Measurements from ENCODE around the gene FRYL. TPM values are rescaled to one million over a fixed set of nuclear protein-coding genes. Genes with fewer than 3 reads are reported as not detected.
"Not testable (repeated sequence)": the region's sequence is repeated elsewhere in the genome, so short reads cannot be mapped to it uniquely, and the experiment has no call there.

The FRYL gene
- total RNA-seq, result 31.8 TPM

GRCh38 chr4:48779998-48780864, at the start of gene FRYL:
Gene FRYL (minus strand): TSS chr4:48780279. CDS start chr4:48634410, 145,869 bp downstream.
- ATAC-seq, result peak; percentile 98

GRCh38 chr4:48827622-48828021, 47.5 kb upstream of the FRYL start:
- ATAC-seq, result no peak

- ATAC-seq, result not testable (repeated sequence)
These were observed 41.4 kb upstream of the FRYL start for GRCh38 chr4:48821431-48821830.

DNA sequence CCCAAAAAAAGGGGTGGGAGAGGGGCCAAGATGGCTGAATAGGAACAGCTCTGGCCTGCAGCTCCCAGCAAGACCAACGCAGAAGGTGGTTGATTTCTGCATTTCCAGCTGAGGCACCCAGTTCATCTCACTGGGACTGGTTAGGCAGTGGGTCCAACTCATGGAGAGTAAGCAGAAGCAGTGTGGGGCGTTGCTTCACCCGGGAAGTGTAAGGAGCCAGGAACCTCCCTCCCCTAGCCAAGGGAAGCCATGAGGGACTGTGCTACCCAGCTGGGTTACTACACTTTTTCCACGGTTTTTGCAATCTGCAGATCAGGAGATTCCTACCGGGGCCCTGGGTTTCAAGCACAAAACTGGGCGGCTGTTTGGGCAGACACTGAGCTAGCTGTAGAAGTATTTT, 36.9 kb upstream of the FRYL start:
- no peak for ATAC-seq

GRCh38 chr4:48816297-48816696, 36.2 kb upstream of the FRYL start:
- not testable (repeated sequence) for ATAC-seq

- ATAC-seq, result no peak
These were observed 35.4 kb upstream of the FRYL start for GRCh38 chr4:48815483-48815882.

- ATAC-seq, result no peak
These were observed 33.9 kb upstream of the FRYL start for GRCh38 chr4:48813964-48814363.

- no peak for ATAC-seq
These were observed 32.8 kb upstream of the FRYL start for GRCh38 chr4:48812866-48813265.

DNA sequence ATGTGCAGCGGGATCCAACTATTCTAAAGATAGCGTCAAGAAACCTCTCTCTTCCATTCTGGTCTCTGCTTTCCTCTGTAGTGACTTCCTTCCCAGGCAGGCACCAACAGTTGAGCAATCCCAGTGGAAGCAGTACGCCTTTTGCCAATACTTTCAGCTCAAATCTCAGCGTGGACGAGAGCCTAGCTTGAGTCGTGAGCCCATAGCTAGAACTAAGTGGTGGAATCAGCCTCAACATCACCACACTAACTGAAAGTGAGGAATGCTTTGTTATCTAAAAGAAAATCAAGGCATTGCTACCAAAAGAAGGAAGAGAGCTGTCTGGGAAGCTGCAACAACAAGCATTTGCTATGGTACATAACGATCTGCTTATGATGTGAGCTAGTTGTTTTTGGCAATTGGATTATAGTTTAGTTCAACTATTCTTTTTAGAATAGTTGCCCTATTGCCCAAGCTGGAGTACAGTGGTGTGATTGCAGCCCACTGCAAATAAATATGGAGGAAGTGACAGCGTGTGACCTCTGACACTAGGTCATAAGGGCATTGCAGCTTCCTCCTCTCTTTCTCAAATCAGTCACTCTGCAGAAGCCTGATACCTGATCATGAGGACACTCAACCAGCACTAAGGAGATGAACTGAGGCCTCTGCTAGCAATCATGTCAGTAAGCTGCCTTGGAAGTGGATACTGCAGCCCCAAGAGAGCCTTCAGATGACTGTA, 24.7 kb upstream of the FRYL start:
- no peak for ATAC-seq

DNA sequence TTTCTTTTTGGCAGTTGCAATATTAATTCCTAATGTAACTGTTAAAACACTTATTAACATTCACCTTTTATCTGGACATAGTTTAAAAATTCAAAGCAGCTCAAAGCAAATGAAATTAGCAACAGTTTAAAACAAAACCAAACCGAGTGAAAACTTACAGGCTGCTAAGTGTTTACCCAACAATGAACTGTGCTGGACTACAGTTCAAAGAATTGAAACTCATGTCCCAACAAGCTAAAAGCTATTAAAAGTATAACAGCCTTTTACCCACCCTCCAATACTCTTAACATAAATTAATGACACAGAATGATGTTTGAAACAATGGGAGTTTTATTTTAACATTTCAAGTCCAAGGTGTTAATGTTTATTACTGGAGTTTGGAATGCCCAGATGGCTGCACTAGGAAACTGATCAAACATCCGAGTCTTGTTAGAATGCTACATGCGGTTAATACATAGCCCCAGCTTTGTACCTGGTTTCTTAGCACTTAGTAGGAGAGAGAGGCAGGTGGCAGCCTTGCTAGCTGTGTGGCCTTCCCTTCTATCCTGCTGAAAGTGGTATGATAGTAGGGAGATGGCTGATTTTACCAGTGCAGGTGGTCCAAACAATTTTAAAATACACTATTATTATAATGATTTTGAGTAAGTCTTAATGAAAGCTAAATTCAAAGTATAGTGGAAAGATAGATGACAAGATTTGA, 21.1 kb upstream of the FRYL start:
- no peak for ATAC-seq

- not testable (repeated sequence) for ATAC-seq
These were observed 20.1 kb upstream of the FRYL start for GRCh38 chr4:48800155-48800554.

DNA sequence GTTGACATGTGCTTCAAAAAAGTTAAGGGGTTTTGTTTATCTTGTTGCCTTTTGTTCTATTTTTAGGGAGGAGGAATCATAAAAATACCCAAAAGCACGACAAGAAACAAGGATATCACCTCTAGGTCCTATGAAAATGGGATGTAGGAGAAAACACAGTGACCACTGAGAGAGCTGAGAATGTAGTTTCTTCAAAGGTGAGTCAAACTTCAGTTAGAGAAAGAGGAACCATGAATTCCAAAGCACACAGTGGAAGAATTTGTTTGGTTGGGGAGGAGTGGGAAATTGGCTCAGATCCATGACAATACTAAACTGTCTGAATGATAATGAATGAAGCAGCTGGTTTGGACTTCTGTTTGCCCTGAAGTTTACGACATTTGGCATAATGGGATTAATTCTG, 19.1 kb upstream of the FRYL start:
- ATAC-seq, result no peak

GRCh38 chr4:48798117-48798516, 18.0 kb upstream of the FRYL start:
- no peak for ATAC-seq

- no peak for ATAC-seq
These were observed 17.0 kb upstream of the FRYL start for GRCh38 chr4:48796927-48797679.

- no peak for ATAC-seq
These were observed 16.3 kb upstream of the FRYL start for GRCh38 chr4:48796191-48796926.

GRCh38 chr4:48795108-48795507, 15.0 kb upstream of the FRYL start:
- no peak for ATAC-seq

GRCh38 chr4:48792348-48793006, 12.4 kb upstream of the FRYL start:
- ATAC-seq, result no peak

- no peak for ATAC-seq
These were observed 11.2 kb upstream of the FRYL start for GRCh38 chr4:48791313-48791712.

DNA sequence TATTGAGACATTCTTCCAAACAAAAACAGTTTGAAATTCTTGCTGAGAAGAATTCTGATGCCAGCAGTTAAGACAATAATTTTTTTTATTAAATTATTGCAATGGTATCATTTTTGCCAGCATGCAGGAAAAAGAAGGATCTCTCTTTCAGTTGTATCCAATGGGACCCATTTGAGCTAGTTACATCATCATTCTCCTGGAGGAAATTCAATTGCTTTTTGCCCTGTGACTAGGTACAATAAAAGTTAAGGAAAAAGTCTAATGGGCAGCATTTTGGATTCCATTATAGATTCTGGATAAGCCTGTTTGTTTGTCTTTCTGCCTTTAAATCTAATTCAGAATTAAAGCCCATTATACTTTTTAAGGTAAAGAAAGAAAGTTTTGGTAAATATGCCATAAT, 10.5 kb upstream of the FRYL start:
- no peak for ATAC-seq

- ATAC-seq, result no peak
These were observed 7.0 kb upstream of the FRYL start for GRCh38 chr4:48787056-48787455.

DNA sequence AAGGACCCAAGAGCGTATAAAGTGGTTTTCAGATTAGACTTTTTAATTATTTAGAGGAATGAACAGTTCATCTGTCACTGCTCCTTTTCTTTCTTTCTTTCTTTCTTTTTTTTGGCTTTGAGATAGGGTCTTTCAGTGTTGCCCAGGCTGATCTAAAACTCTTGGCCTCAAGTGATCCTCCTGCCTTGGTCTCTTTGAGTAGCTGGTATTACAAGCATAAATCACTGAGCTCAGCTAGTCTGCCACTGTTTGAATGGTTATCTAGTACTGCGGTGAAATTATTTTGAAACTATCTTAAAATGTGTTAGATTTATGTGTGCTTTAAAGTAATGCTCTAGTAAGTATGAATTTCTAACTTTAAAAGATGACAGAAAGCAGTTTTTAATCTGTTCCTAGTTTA, 6.5 kb upstream of the FRYL start:
- ATAC-seq, result no peak

All from esophagus mucosa (tissue), 1 donor.